Fibroblast of villous mesenchyme (primary cell): ENCODE results near the gene TRPC6. TPM values are rescaled to one million over a fixed set of nuclear protein-coding genes. Genes with fewer than 3 reads are reported as not detected.
"Not testable (repeated sequence)": the region's sequence is repeated elsewhere in the genome, so short reads cannot be mapped to it uniquely, and the experiment has no call there.

Source experiments
- DNase-seq: peaks from one replicate; pipeline ENCODE4 v3.0.0-alpha.2; 2010; ENCODE audit warnings: low read depth
- H3K4me3 ChIP-seq: 2 replicates; pipeline ENCODE4 v1.5.1; 2011; ENCODE audit warnings: low read depth, mild to moderate bottlenecking, low read length
- CTCF ChIP-seq: IDR thresholded peaks from 2 replicates; pipeline ENCODE4 v1.5.1; 2012; ENCODE audit warnings: low read depth, mild to moderate bottlenecking, low read length; ENCODE audit not compliant: insufficient read depth
- total RNA-seq: library from RNA; depleted of rRNA; stranded (reverse); fragments of >200 nt; gene quantifications from 2 replicates; pipeline ENCODE4 v1.2.3, GENCODE V29; 2012

The TRPC6 gene
- total RNA-seq, 1 donor: 35.8 TPM

- no peak for DNase-seq
- no peak overlapping the region for H3K4me3 ChIP-seq
- TF ChIP-seq CTCF: no peak
Measured at GRCh38 chr11:101441747-101442146, 142.1 kb downstream of the TRPC6 start.

- no peak overlapping the region for H3K4me3 ChIP-seq
- no peak for TF ChIP-seq CTCF
- DNase-seq: no peak
Measured at GRCh38 chr11:101439488-101439887, 144.3 kb downstream of the TRPC6 start.

- DNase-seq, H3K4me3 ChIP-seq: not testable (repeated sequence)
Measured at GRCh38 chr11:101438708-101439107, 145.1 kb downstream of the TRPC6 start.

- TF ChIP-seq CTCF: no peak
- no peak overlapping the region for H3K4me3 ChIP-seq
- no peak for DNase-seq
Measured at GRCh38 chr11:101438126-101438525, 145.7 kb downstream of the TRPC6 start.

DNA sequence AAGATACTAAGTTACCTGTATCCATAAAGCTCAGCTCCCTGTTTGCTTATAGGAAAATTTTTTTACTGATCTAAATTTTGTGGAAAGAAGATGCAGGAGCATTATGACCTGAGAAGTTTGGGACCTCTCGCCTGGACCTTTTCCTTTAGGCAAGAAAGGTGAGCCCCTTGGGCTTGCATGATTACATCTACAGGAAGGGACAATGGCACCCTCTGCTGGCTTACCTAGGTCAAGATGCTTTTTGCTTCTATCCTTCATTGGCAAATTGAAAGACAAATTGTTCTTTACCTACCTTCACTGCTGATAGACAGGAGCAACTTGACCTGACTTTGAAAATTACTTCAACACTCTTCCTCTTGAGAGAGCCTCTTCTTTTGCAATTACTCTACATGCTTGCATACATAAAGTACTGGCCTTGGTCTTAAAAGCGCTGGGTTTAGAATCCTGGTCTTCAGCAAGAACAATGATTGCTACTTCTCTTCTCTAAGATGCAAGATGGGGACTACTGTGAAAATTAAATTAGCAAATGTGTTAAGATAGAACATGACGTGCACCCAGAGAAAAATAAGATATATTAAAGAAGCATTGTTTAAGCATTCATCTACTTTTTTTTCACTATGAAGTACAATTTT lies 147.2 kb downstream of the TRPC6 start:
- peak; percentile 56 for DNase-seq
- TF ChIP-seq CTCF: peak; percentile 69
- H3K4me3 ChIP-seq: no peak overlapping the region

GRCh38 chr11:101435408-101435973 lies 148.3 kb downstream of the TRPC6 start:
- DNase-seq: no peak
- no peak for TF ChIP-seq CTCF

DNA sequence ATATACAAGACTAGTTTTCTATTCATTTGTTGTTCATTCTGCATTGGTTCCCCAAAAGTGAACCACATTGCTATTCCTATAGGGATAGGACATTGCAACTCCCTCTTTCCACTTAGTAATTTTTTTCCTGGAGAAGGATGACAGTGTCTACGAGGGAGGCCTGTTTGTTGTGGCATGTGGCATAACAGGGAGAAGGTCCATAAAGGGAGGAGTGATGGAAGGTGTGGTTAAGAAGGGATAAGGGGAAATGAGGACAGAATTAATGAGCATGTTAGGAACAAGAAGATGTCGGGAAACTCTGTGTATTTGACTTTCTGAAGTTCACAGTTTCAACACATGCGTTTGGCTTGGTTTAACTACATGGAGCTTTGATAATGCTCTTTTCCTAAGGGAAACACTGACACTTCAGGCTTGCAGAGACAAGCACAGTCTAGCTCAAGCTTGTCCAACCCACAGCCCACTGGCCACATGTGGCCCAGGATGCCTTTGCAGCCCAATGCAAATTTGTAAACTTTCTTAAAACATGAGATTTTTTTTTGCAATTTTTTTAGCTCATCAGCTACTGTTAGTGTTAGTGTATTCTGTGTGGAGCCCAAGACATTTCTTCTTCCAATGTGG lies 149.7 kb downstream of the TRPC6 start:
- no peak for TF ChIP-seq CTCF
- no peak overlapping the region for H3K4me3 ChIP-seq
- peak; percentile 35 for DNase-seq

More at GRCh38 chr11:101435408-101435973, 148.3 kb downstream of the TRPC6 start:
- no peak overlapping the region for H3K4me3 ChIP-seq
